GM20000 (cell line): ENCODE measurements around the gene WFDC5.
A peak's percentile ranks its signal among the peaks of the same experiment; 100 is the strongest.
"Not testable (repeated sequence)": the region's sequence is repeated elsewhere in the genome, so short reads cannot be mapped to it uniquely, and the experiment has no call there.

Experiments
- DNase-seq: peaks from one replicate; pipeline ENCODE4 v3.0.0; 2012; ENCODE audit warnings: low spot score
- CTCF ChIP-seq: IDR thresholded peaks from 2 replicates; pipeline ENCODE4 v1.5.1; 2012; ENCODE audit warnings: mild to moderate bottlenecking, control low read depth; ENCODE audit errors: extremely low read depth, missing control alignments

The WFDC5 gene

DNA sequence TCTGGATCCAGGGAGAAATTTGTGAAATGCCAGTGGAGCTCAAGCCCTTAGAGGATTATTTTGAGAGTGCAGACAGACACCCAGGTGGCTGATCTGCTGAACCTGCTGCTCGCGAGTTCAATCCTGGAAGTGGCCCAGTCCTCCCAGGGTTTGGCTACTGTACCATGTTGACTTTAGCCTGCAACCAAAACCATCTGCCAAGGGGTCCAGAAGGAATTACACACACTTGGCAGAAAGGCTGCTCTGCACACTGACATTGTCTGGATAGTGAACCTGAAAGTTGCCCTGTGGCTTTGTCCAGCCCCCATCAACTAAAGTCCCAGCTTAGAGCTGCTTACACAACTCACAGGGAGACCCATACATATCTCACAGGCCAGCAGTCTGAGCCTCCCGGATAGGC, 38.2 kb upstream of the WFDC5 start:
- TF ChIP-seq CTCF, result no peak
- no peak for DNase-seq

- TF ChIP-seq CTCF, result no peak
These were observed 37.4 kb upstream of the WFDC5 start for GRCh38 chr20:45152405-45152804.

GRCh38 chr20:45149062-45149461, 34.1 kb upstream of the WFDC5 start:
- TF ChIP-seq CTCF, result no peak
- no peak for DNase-seq

More at GRCh38 chr20:45152405-45152804, 37.4 kb upstream of the WFDC5 start:
- DNase-seq, result no peak

DNA sequence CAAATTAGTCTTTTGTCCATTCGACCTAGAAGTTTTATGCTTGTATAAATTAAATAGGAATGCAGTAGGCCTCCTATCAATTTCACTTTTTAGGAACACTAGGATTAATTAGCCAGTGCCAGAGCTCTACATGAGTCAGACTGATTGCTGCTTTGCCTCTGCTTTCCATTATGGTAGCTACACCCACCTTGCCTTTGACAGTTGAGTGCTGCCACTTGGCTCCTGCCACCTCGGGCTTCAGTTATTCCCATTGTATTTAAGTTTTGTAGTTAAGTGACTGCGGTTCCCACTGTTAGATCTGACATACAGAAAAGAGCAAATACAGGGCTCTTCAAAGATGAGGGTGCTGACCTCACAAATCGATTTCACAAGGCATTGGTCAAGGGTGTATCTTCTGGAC, 25.9 kb upstream of the WFDC5 start:
- DNase-seq, result no peak
- no peak for TF ChIP-seq CTCF

DNA sequence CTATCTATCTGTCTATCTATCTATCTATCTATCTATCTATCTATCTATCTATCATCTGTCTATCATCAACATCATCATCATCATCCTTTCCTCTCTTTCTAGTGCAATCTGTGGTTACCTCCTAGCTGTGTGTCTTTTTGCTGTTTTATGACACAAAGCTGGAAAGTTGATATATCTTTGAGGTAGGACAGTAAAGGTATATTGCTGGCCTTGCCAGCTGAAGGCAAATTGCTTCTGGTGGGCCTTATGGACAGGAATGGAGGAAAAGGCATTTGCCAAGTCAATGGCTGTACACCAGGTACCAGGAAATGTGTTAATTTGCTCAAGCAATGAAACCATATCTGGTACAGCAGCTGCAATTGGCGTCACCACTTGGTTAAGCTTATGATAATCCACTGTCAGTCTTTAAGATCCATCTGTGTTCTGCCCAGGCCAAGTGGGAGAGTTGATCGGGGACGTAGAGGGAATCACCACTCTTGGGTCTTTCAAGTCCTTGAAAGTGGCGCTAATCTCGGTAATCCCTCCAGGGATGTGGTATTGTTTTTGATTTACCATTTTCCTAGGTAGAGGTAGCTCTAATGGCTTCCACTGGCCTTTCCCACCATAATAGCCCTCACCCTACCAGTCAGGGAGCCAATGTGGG, 24.9 kb upstream of the WFDC5 start:
- not testable (repeated sequence) for DNase-seq

DNA sequence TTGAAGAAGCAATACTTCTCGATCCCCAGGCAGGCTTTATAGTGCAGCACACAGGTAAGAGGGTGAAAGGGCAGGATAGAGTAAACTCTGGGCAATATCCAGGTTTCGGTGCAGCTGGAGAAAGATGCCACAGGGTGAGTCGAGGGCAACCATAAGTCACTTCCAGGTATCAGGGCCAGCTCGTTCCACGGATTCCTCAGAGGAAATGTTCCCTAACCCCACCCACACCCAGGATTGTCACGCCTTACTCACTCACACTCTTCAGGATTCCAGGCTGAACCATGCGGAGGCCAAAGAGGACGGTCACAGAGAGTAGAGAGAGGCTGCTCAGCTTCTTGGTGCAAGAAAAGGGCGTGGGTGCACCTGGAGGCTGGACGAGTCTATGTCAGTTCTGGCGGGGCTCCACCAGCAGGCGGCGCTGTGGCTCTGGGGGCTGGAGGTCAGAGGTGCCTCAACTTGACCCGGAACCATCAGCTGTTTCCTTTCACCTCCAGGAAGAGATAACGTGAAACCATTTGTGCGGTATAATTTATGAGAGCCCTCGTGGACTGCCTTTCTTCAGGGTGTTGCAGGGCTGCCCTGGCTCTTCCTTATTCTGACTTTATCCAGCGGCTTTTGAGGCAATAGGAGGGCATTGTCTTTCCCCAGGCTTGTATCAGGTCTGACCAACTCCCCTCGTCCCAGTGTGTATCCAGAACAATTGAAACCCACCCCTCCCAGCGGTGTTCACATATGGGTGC, 23.8 kb upstream of the WFDC5 start:
- peak; percentile 64 for TF ChIP-seq CTCF
- peak; percentile 46 for DNase-seq

GRCh38 chr20:45136911-45137310, 21.9 kb upstream of the WFDC5 start:
- no peak for TF ChIP-seq CTCF
- no peak for DNase-seq

GRCh38 chr20:45128099-45128498, 13.1 kb upstream of the WFDC5 start:
- TF ChIP-seq CTCF, result no peak
- no peak for DNase-seq
